Measurements from ENCODE around the gene PLA2G4B.

Gene PLA2G4B

DNA sequence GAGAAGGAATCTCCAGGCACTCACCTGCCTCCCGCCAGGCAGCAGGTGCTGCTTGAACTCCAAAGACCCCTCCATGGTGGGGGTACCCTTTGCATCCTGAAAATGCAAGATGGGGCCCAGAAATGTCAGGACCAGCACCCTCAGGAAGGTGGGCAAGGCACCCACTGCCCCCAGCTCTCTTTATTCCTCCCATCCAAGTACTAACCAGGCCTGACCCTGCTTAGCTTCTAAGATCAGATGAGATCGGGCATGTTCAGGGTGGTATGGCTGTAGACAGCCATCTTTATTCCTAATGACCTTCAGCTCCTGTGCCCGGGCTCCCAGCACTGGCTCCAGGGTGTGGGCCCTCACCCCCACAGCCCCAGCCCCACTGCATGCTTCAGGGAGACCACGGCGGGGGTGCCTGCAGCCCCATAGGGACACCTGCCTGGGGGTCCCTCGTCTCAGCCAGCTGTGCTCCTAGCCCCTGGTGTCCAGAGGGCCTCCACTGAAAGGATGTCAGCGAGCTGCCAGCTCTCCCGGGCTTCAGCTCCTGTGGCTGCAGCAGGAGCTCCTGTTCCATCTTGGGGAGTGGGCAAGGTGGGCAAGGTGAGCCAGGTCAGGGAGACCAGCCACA lies 13.2 kb downstream of the PLA2G4B start:
- DNase-seq (ENCODE audit: low read depth), result no peak

DNA sequence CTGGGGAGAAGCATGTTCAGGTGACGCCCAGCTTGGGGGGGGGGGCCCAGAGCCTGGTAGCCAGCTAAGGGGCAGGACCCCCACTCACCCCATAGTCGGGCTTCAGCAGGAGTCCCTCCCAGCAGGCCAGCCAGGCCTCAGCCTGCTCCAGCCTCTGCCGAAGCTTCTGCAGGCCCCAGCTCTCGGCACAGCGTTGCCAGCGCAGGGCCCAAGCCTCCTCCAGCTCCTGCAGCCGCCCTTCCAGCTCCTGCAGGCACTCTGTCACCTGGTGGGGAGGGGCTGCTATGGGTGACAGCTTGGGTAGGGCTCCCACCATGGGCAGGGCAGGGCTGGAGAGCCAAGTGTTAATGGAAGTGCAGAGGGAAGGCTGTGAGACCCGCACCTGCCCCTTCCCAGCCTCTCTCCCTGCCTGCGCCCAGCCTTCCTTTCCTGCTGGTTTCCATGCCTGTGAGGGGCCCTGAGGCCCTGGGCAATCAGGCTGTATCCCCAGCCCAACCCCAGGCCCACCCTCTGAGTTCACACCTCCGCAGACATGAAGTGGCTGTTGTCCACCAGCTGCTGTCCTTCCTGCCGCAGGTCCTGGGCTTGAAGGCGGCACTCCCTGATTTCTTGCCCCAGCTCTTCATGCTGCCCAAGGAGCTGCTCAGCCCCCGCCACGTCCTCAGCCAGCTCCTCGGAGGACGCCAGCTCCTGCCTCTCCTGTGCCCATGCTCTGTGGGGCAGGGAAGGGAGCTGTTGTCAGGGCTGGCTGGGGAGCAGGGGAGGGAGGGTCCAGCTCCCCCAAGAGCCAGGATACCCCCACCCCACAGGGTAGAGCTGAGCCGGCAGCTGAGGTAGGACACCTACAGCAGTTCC lies 14.3 kb downstream of the PLA2G4B start:
- DNase-seq (ENCODE audit: low read depth), result no peak

- DNase-seq (ENCODE audit: low read depth), result no peak
Observed at GRCh38 chr15:41853831-41854230, 15.2 kb downstream of the PLA2G4B start.

DNA sequence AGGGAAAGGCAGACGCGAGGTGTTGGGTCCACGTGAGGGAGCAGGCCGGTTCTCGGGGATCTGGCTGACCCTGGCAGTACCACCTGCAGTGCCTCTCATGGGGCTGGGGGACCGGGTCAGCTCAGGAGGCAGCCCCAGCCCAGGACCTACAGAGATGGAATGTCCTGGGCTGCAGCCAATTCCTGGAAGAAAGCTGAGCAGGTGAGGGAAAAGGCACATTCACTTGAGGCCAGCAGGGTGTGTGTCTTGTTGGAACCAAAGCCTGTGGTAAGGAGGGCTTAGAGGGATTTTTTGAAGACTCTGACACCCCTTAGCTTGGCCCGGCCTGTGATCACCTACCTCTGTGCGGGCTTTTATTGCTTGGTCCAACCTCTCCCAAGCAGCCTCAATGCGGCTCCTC lies 15.8 kb downstream of the PLA2G4B start:
- DNase-seq (ENCODE audit: low read depth), result no peak

GRCh38 chr15:41855261-41855961 lies 16.8 kb downstream of the PLA2G4B start:
- DNase-seq (ENCODE audit: low read depth), result no peak

- DNase-seq (ENCODE audit: low read depth), result no peak
Observed at GRCh38 chr15:41856262-41856661, 17.6 kb downstream of the PLA2G4B start.

DNA sequence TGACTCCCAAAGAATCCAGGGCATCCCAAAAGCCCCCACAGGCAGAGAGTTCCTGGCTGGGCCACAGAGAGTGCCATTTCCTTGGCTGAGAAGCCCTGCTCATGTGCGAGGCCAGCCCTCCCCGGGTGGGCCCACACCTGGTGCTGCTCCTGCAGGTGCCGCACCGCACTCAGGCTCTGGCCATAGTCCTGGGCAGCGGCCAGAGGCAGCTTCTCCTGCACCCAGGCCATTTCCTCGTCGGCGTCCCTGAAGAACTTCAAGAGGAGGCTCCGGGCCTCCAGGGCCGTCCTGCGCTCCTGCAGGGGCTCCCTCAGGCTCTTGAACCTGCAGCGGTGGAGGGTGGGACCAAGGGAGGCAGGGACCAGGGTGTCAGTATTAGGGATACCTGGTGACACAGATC lies 18.1 kb downstream of the PLA2G4B start:
- DNase-seq (ENCODE audit: low read depth), result no peak

DNA sequence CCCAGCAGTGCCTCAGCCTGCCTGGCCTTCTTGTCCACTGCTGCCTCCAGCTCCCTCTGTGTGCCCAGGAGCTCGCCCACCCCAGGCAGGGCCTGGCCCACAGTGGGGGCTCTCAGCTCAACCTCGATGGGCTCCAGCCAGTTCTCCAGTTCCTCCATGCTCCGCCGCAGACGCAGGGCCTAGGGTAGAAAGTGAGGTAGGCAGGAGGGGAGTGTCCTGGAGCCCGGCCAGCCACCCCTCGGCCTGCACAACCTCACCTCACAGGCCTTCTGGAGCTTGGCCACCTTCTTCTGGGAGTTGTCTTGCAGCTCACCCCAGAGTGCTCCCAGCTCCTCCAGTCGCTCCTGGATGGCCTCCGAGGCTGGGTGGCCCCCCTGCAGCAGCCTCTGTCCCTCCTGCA lies 18.7 kb downstream of the PLA2G4B start:
- no peak for DNase-seq (ENCODE audit: low read depth)

DNA sequence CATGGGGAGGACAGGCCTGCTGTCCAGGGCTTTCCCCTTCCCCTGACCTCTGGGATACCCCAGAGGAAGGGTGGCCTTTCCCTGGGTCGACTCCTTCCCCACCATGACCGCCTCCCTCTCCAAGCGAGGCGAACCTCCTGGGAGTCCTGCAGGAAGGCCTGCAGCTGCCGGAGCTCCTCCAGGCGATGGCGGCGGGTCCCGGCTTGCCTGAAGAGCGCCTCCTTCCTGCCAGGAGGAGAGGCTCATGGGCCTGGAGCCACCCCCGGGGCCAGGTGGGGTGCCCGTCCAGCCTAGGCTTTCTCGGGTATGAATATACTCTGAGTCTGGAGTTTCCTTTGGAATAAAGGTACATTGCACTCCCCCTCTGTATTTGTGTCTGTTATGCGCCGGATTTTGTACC lies 20.1 kb downstream of the PLA2G4B start:
- DNase-seq (ENCODE audit: low read depth), result no peak

- no peak for DNase-seq (ENCODE audit: low read depth)
Observed at GRCh38 chr15:41860049-41860828, 21.6 kb downstream of the PLA2G4B start.

DNA sequence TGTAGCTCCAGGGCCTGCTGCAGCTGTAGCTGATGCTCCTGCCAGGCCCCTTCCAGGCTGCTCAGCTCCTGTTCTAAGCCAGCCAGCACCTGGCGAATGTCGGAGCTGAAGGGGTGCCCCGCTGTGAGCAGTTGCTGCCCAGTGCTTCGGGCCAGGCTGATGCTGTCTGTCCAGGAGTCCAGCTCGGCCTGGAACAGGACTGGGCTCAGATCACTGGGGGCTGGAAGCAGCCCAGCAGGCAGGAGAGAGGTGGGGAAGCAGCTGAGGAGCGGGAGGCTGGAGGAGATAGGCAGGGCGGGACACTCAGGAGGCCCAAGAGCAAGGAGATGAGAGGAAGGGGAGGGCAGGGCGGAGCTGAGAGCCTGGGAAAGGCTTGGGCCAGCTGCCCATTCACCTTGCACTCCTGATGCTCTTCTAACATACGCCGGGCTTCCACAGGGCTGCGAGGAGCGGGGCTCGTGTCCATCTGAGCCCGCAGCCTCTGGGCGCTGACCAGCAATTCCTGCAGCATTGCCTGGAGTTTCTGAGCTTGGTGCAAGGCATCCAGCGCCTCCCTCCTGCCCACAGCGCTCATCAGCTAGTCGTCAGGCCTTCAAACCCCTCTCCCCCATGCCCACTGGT lies 23.2 kb downstream of the PLA2G4B start:
- no peak for DNase-seq (ENCODE audit: low read depth)

GRCh38 chr15:41862515-41863116 lies 24.0 kb downstream of the PLA2G4B start:
- DNase-seq (ENCODE audit: low read depth), result no peak

DNA sequence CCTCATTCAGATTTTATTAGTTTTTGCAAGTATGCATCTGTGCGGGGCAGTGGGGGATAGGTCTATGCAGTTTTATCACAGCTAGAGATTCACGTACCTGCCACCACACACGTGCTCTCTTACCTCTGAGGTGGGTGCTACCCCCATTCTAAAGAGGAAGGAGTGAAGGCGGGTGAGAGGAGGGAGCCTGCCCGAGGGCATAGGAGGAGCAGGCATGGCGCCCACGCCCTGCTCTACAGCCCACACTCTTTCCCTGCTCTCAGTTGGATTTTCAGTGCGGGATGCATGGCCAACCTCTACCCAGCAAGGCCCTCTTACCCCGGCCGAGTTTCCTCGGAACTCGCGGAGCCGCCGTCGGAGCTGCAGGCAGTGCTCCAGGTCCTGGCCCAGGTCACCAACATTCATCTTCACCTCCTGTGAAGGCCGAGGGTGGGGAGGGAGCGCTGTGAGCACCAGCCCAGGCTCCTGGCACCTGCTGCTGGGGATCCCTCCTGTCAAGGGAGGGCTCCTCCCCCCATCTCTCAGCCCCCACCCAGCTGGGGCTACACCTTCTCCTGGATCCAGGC lies 26.9 kb downstream of the PLA2G4B start:
- DNase-seq (ENCODE audit: low read depth), result no peak

DNA sequence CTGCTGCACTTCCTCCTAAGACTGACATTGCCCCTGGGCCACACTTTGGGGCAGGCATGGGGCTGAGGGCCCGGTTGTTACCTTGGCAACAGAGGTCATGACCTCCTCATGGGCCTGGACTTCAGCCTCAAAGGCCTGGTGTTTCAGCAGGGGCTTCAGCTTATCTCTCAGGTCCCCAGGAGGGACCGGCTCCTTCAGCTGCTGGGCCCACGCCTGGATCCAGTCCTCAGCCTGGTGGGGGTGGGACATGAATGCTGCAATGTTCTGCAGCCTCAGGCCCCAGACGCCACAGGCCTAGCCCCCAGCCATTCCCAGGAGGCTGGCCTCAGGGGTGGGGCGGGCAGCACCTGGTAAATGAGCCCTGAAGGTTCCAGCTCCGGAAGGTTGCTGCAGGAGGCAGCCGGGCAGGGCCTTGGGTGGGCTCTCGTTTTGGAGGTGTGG lies 27.6 kb downstream of the PLA2G4B start:
- DNase-seq (ENCODE audit: low read depth), result no peak

GRCh38 chr15:41866872-41867579 lies 28.4 kb downstream of the PLA2G4B start:
- DNase-seq (ENCODE audit: low read depth), result no peak

GRCh38 chr15:41868321-41868720 lies 29.7 kb downstream of the PLA2G4B start:
- no peak for DNase-seq (ENCODE audit: low read depth)

GRCh38 chr15:41869770-41870688 lies 31.4 kb downstream of the PLA2G4B start:
- no peak for DNase-seq (ENCODE audit: low read depth)

DNA sequence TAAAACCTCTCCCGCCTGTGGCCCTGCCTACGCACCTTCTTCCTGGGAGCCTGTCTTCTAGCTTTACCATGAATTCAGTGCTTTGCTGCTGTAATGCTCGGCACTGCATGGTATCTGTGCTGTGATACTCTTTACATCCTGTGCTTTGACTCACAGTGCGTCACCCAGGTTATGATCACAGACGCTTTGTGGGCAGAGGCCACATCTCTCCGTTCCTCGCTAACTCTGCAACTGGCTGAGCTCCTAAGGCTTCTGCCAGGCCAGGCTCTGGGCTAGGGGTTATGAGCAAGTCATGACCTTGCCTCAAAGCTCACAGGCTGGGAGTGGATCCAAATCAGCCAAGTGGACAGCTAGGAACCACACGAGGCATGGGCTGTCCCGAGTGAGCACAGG lies 32.0 kb downstream of the PLA2G4B start:
- peak; percentile 23 for DNase-seq (ENCODE audit: low read depth)
